Endothelial cell of umbilical vein (primary cell): Measurements from ENCODE around the gene USP31. TPM values are rescaled to one million over a fixed set of nuclear protein-coding genes. Genes with fewer than 3 reads are reported as not detected.

Experiments used
- BruUV-seq: library from RNA; stranded (reverse); fragments of 400-500 nt; replicated peaks from 2 replicates; lab custom pipeline; 2021; lab: Mats Ljungman, UMichigan
- CTCF ChIA-PET: fragments of 300-600, 350-600 bp; sonication (Branson Sonifier 250); formaldehyde crosslinking; loops from one replicate; lab custom pipeline; 2021; ENCODE audit warnings: antibody characterized with exemption, inconsistent platforms; lab: Charles Lee
- POLR2A ChIA-PET: fragments of 300-600, 350-600 bp; sonication (Branson Sonifier 250); formaldehyde crosslinking; loops from one replicate; lab custom pipeline; 2021; ENCODE audit warnings: antibody characterized with exemption, inconsistent platforms; lab: Charles Lee
- DNase-seq: peaks from one replicate; pipeline ENCODE4 v3.0.0-alpha.2; 2011; ENCODE audit warnings: low read depth, low spot score
- FAIRE-seq: peaks from 2 replicates; lab custom pipeline; 2011; peaks lifted over from hg19 to GRCh38; lab: Jason Lieb, UNC
- H2AFZ ChIP-seq: 2 replicates; pipeline ENCODE4 v1.6.0; 2012; ENCODE audit warnings: low read depth, low read length, control low read depth, inconsistent platforms
- H3K27ac ChIP-seq: 2 replicates; pipeline ENCODE4 v1.5.1; 2011; ENCODE audit warnings: low read depth, mild to moderate bottlenecking, control low read depth, low read length, moderate library complexity; ENCODE audit not compliant: insufficient read depth
- H3K27me3 ChIP-seq, 2 experiments: 2 replicates each; pipeline versions ENCODE4 v1.6.0 to v1.6.1; 2011; ENCODE audit warnings: low read length in 2 of 2, mixed read lengths in 1 of 2; ENCODE audit not compliant: control insufficient read depth in 2 of 2, insufficient read depth in 2 of 2
- H3K36me3 ChIP-seq, 2 experiments: 2 replicates in 1 of 2; 3 replicates in 1 of 2; pipeline ENCODE4 v1.5.1; 2011; ENCODE audit warnings: low read length in 2 of 2, mild to moderate bottlenecking in 1 of 2, moderate library complexity in 1 of 2; ENCODE audit not compliant: control insufficient read depth in 2 of 2, insufficient read depth in 2 of 2; ENCODE audit errors: extremely low read depth in 1 of 2
- H3K4me1 ChIP-seq: 3 replicates; pipeline ENCODE4 v1.5.1; 2011; ENCODE audit warnings: mild to moderate bottlenecking, low read length; ENCODE audit not compliant: control insufficient read depth, insufficient read depth; ENCODE audit errors: extremely low read depth
- H3K4me2 ChIP-seq: 2 replicates; pipeline ENCODE4 v1.6.1; 2011; ENCODE audit warnings: low read length, control low read depth, mixed read lengths; ENCODE audit not compliant: insufficient read depth
- H3K4me3 ChIP-seq, 3 experiments: fragments of 200-600 bp in 1 of 3; sonication (generic), shearing (Covaris generic) in 1 of 3; replicated peaks in 1 of 3; 2 replicates each; pipeline ENCODE4 v1.5.1; 2011 to 2016; ENCODE audit warnings: control low read depth in 3 of 3, low read length in 3 of 3, mild to moderate bottlenecking in 2 of 3, inconsistent platforms in 1 of 3, low read depth in 1 of 3, moderate library complexity in 1 of 3; ENCODE audit not compliant: insufficient read depth in 1 of 3
- H3K79me2 ChIP-seq: 2 replicates; pipeline ENCODE4 v1.6.0; 2012; ENCODE audit warnings: low read length, inconsistent platforms; ENCODE audit not compliant: control insufficient read depth, insufficient read depth
- H3K9ac ChIP-seq: replicated peaks from 2 replicates; pipeline ENCODE3; 2011; ENCODE audit warnings: low read length, control low read depth; ENCODE audit not compliant: insufficient read depth; ENCODE audit errors: extremely low read depth
- H3K9me1 ChIP-seq: replicated peaks from 3 replicates; pipeline ENCODE4 v1.6.0; 2011; ENCODE audit warnings: mild to moderate bottlenecking, low read length; ENCODE audit not compliant: control insufficient read depth, insufficient read depth; ENCODE audit errors: extremely low read depth
- H3K9me3 ChIP-seq: replicated peaks from 2 replicates; pipeline ENCODE4 v1.5.1; 2012; ENCODE audit warnings: low read length, inconsistent platforms; ENCODE audit not compliant: control insufficient read depth, insufficient read depth
- H4K20me1 ChIP-seq: replicated peaks from 2 replicates; pipeline ENCODE3; 2011; ENCODE audit warnings: mild to moderate bottlenecking, low read length; ENCODE audit not compliant: control insufficient read depth, insufficient read depth; ENCODE audit errors: extremely low read depth
- CTCF ChIP-seq, 2 donors: IDR thresholded peaks; 1 replicate in 1 of 2; 2 replicates in 1 of 2; pipeline ENCODE4 v1.5.1; 2011; ENCODE audit warnings: low read length in 2 of 2, mild to moderate bottlenecking in 2 of 2, moderate library complexity in 2 of 2, control low read depth in 1 of 2, inconsistent platforms in 1 of 2, low read depth in 1 of 2; ENCODE audit not compliant: insufficient read depth in 1 of 2; ENCODE audit errors: extremely low read depth in 1 of 2
- EZH2 ChIP-seq: IDR thresholded peaks from 2 replicates; pipeline ENCODE4 v1.6.1; 2012; ENCODE audit warnings: borderline replicate concordance, low read depth, mild to moderate bottlenecking, moderate library complexity, low read length, inconsistent platforms; ENCODE audit not compliant: severe bottlenecking
- FOS ChIP-seq: IDR thresholded peaks from 2 replicates; pipeline ENCODE4 v1.6.1; 2011; ENCODE audit warnings: mild to moderate bottlenecking, low read length, moderate library complexity, borderline replicate concordance; ENCODE audit not compliant: insufficient read depth
- GATA2 ChIP-seq: IDR thresholded peaks from 2 replicates; pipeline ENCODE4 v1.7.0; 2011; ENCODE audit warnings: low read depth, mild to moderate bottlenecking, moderate library complexity, mixed read lengths, low read length; ENCODE audit not compliant: insufficient read length, insufficient read depth
- JUN ChIP-seq: IDR thresholded peaks from 2 replicates; pipeline ENCODE4 v1.6.1; 2011; ENCODE audit warnings: borderline replicate concordance, low read depth; ENCODE audit not compliant: insufficient read length, insufficient read depth
- MYC ChIP-seq: IDR thresholded peaks from one replicate; pipeline ENCODE4 v1.6.1; 2011; ENCODE audit warnings: mild to moderate bottlenecking, low read depth, low read length
- POLR2A ChIP-seq: IDR thresholded peaks from 2 replicates; pipeline ENCODE4 v1.6.1; 2012; ENCODE audit warnings: low read depth, mild to moderate bottlenecking, control low read depth, low read length
- POLR2AphosphoS5 ChIP-seq: IDR thresholded peaks from 2 replicates; pipeline ENCODE4 v1.6.1; 2012; ENCODE audit warnings: low read depth, mild to moderate bottlenecking, control low read depth, low read length, moderate library complexity; ENCODE audit not compliant: insufficient read depth
- dilution Hi-C: fragments of 300-500 bp; cut with MboI; formaldehyde crosslinking; loops from one replicate; pipeline ENCODE4 v1.15.0; 2019; ENCODE audit warnings: low sequenced_read_pairs; ENCODE audit not compliant: extremely low pct_ligation_motif_present
- intact Hi-C: fragments of 100-400 bp; cut with micrococcal nuclease; formaldehyde crosslinking; loops from one replicate; pipeline ENCODE4 v1.10.0; 2022
- polyA plus RNA-seq, 4 experiments: library from polyadenylated mRNA; depleted of rRNA in 3 of 4; stranded (reverse) in 3 of 4; unstranded in 1 of 4; fragments of >200 nt; gene quantifications; 2 replicates each; pipeline versions ENCODE4 v1.2.1 to v1.2.3, GENCODE V29; 2011 to 2012; ENCODE audit warnings: missing spikeins in 1 of 4
- total RNA-seq: library from RNA; stranded (reverse); gene quantifications from 2 replicates; pipeline ENCODE4 v1.2.3, GENCODE V29; 2021
- TF ChIP-seq, protein P1 (sequence below): IDR thresholded peaks from 2 replicates; pipeline ENCODE4 v1.6.1; 2011; ENCODE audit not compliant: insufficient read depth, insufficient read length

USP31 gene
- total and polyA plus RNA-seq, 2 donors (not counting 3 experiments of a cell fraction or from before 2014, with no cell fraction given) = 14.5 to 42.4 TPM

DNA sequence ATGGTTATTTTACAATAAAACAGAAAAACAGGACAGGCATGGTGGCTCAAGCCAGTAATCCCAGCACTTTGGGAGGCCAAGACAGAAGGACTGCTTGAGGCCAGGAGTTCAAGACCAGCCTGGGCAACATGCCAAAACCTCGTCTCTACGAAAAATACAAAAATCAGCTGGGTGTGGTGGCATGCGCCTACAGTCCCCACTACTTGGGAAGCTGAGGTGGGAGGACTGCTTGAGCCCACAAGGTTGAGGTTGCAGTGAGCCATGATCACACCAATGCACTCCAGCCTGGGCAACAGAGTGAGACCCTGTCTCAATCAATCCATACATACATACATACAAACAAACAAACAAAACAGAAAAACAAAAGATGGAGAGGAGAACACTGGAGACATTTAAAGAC lies 45.6 kb downstream of the USP31 start:
- Histone ChIP-seq H3K36me3 (peaks cover 13 to 16% of the 10 kb centered on the region in 2 experiments), H2AFZ (no peak overlapping the region), H3K9me3 (no peaks in the 10 kb centered on the region), H3K4me2 (no peak overlapping the region), H3K9me1 (no peaks in the 10 kb centered on the region), H3K4me3 (no peak overlapping the region), H3K9ac (no peak overlapping the region), H3K4me1 (no peaks in the 10 kb centered on the region), H3K27ac (no peak overlapping the region), H3K27me3 (no peaks in the 10 kb centered on the region), H4K20me1 (no peaks in the 10 kb centered on the region), H3K79me2 (peaks cover 8% of the 10 kb centered on the region)
- intact Hi-C loops = no loop called here
- CTCF ChIA-PET = no interaction called here
- DNase-seq (no peak), FAIRE-seq (no peak)
- TF ChIP-seq GATA2 (no peak), CTCF (IDR thresholded peaks at IDR 0.05; ENCODE audit: extremely low read depth in 1 of 2, insufficient read depth in 1 of 2, low read depth in 1 of 2, low read length in 2 of 2) (no peak)
- dilution Hi-C loops = no loop called here
- BruUV-seq = no TSS peak
- POLR2A ChIA-PET = no interaction called here

- POLR2A ChIA-PET = no interaction called here
- no peaks in the 10 kb centered on the region for H3K9me3 ChIP-seq
- no peak overlapping the region for H3K9ac ChIP-seq
- H3K9me1 ChIP-seq = no peaks in the 10 kb centered on the region
- peaks cover 3% of the 10 kb centered on the region for H3K79me2 ChIP-seq
- FAIRE-seq = no peak
- H3K4me2 ChIP-seq = no peak overlapping the region
- CTCF ChIA-PET = no interaction called here
- no peaks in the 10 kb centered on the region for H4K20me1 ChIP-seq
- no TSS peak for BruUV-seq
- no peaks in the 10 kb centered on the region for H3K27me3 ChIP-seq
- dilution Hi-C loops = no loop called here
- H3K4me3 ChIP-seq = no peak overlapping the region
- DNase-seq = no peak
- intact Hi-C loops = no loop called here
- H2AFZ ChIP-seq = no peak overlapping the region
- H3K36me3 ChIP-seq = peaks cover 13% of the 10 kb centered on the region in 2 experiments
- H3K27ac ChIP-seq = no peak overlapping the region
- TF ChIP-seq FOS = no peak
- no peak for TF ChIP-seq EZH2
- TF ChIP-seq, protein P1, sequence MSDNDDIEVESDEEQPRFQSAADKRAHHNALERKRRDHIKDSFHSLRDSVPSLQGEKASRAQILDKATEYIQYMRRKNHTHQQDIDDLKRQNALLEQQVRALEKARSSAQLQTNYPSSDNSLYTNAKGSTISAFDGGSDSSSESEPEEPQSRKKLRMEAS = no peak
- TF ChIP-seq GATA2 = no peak
- TF ChIP-seq CTCF (IDR thresholded peaks at IDR 0.05; ENCODE audit: extremely low read depth in 1 of 2, insufficient read depth in 1 of 2, low read depth in 1 of 2, low read length in 2 of 2) = no peak
- no peak for TF ChIP-seq POLR2AphosphoS5
- no peak for TF ChIP-seq JUN
- no peak for TF ChIP-seq POLR2A
- no peak for TF ChIP-seq MYC
- H3K4me1 ChIP-seq = no peaks in the 10 kb centered on the region
These were observed 48.2 kb downstream of the USP31 start for GRCh38 chr16:23101012-23101550.
